ENCODE measurements around the gene BEND6.

DNA sequence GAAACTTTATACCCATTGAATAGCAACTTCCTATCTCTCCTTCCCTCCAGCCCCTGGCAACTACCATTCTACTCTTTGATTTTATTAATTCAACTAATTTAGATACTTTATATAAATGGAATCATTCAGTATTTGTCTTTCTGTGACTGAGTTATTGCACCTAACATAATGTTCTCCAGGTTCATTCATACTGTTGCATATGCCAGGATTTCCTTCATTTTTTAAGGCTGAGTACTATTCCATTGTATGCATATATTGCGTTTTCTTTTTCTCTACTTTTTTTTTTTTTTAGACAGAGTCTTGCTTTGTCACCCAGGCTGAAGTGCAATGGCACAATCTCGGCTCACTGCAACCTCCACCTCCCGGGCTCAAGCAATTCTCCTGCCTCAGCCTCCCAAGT, 49.5 kb upstream of the BEND6 start:
- TF ChIP-seq, protein P1, sequence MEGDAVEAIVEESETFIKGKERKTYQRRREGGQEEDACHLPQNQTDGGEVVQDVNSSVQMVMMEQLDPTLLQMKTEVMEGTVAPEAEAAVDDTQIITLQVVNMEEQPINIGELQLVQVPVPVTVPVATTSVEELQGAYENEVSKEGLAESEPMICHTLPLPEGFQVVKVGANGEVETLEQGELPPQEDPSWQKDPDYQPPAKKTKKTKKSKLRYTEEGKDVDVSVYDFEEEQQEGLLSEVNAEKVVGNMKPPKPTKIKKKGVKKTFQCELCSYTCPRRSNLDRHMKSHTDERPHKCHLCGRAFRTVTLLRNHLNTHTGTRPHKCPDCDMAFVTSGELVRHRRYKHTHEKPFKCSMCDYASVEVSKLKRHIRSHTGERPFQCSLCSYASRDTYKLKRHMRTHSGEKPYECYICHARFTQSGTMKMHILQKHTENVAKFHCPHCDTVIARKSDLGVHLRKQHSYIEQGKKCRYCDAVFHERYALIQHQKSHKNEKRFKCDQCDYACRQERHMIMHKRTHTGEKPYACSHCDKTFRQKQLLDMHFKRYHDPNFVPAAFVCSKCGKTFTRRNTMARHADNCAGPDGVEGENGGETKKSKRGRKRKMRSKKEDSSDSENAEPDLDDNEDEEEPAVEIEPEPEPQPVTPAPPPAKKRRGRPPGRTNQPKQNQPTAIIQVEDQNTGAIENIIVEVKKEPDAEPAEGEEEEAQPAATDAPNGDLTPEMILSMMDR (IDR thresholded peaks at IDR 0.05), result no peak
- no peak for TF ChIP-seq POLR2A (IDR thresholded peaks at IDR 0.05)
- no peak for TF ChIP-seq EP300 (IDR thresholded peaks at IDR 0.05)
